COLO668 (cell line): ENCODE measurements around the gene PSMC3.

ENCODE experiments used
- DNase-seq: peaks from one replicate; lab custom pipeline; 2025; ENCODE audit not compliant: unreplicated experiment; lab: John Stamatoyannopoulos, UW

Gene PSMC3

GRCh38 chr11:47395223-47396048 is 30.8 kb downstream of the PSMC3 start:
- DNase-seq = no peak

- DNase-seq = no peak
These were observed 31.7 kb downstream of the PSMC3 start for GRCh38 chr11:47394322-47395222.

GRCh38 chr11:47394050-47394321 is 32.3 kb downstream of the PSMC3 start:
- DNase-seq = no peak

GRCh38 chr11:47393163-47394049 is 32.8 kb downstream of the PSMC3 start:
- DNase-seq = no peak

GRCh38 chr11:47392546-47393162 is 33.6 kb downstream of the PSMC3 start:
- DNase-seq = no peak

GRCh38 chr11:47391711-47392432 is 34.4 kb downstream of the PSMC3 start:
- DNase-seq = no peak

- no peak for DNase-seq
These were observed 35.1 kb downstream of the PSMC3 start for GRCh38 chr11:47391077-47391583.

- DNase-seq = no peak
These were observed 35.8 kb downstream of the PSMC3 start for GRCh38 chr11:47390422-47390760.

GRCh38 chr11:47389577-47390421 is 36.4 kb downstream of the PSMC3 start:
- no peak for DNase-seq

- no peak for DNase-seq
These were observed 37.3 kb downstream of the PSMC3 start for GRCh38 chr11:47388697-47389576.

- no peak for DNase-seq
These were observed 38.1 kb downstream of the PSMC3 start for GRCh38 chr11:47387944-47388696.

- DNase-seq = no peak
These were observed 41.7 kb downstream of the PSMC3 start for GRCh38 chr11:47384498-47384897.

- no peak for DNase-seq
These were observed 43.2 kb downstream of the PSMC3 start for GRCh38 chr11:47383071-47383470.

- DNase-seq = no peak
These were observed 46.2 kb downstream of the PSMC3 start for GRCh38 chr11:47380078-47380477.

- no peak for DNase-seq
These were observed 46.9 kb downstream of the PSMC3 start for GRCh38 chr11:47379317-47379716.

- DNase-seq = no peak
These were observed 47.4 kb downstream of the PSMC3 start for GRCh38 chr11:47378836-47379170.

GRCh38 chr11:47378010-47378835 is 48.0 kb downstream of the PSMC3 start, which contains the start of gene SPI1:
Gene SPI1, minus strand, starts transcription at chr11:47378547. Its CDS starts 194 bp downstream, at chr11:47378353.
- DNase-seq = peak; percentile 27
